Activated CD8-positive, alpha-beta memory T cell treated with anti-CD3 and anti-CD28 coated beads for 24 hours (primary cell): ENCODE measurements around the gene BLOC1S2.
"Not testable (repeated sequence)": the region's sequence is repeated elsewhere in the genome, so short reads cannot be mapped to it uniquely, and the experiment has no call there.

Experiments used
- DNase-seq: peaks from one replicate; pipeline ENCODE4 v3.0.0-alpha.2; 2020

BLOC1S2 gene

DNA sequence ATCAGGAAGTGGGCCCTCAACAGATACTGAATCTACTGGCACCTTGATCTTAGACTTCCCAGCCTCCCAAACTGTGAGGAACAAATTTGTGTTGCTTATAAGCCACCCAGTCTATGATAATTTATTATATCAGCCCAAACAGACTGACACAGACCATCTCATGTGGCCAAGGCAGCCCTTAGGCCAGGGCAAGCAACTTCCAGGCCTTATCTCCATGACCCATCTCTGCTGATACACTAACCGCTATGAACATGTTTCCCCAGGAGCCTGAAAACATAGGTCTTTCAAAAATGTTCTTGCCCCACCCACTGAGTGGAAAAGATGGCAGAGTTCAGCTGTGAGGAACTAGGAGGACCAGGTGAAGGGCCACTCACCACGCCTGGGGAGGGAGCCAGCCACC lies 3.2 kb upstream of the BLOC1S2 start:
- DNase-seq: no peak

DNA sequence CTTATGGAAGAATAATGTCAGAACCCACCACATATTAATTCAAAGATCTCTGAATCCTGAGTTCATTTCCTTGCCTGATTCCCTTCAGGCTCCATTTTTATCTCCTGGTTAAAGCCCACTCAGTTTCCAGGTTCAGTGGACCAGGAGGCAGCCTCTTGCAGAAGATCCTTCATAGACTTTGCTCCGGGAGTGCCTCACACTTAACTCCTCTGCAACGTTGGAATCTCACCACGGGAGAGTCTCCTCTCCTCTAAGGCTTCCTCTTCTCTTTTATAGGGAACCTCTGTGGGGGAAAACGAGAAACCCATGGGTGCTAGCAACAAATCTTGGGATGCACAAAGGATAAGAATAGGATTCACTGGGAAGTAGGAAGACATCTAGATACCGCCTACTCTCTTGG lies 1.7 kb upstream of the BLOC1S2 start:
- DNase-seq: no peak

DNA sequence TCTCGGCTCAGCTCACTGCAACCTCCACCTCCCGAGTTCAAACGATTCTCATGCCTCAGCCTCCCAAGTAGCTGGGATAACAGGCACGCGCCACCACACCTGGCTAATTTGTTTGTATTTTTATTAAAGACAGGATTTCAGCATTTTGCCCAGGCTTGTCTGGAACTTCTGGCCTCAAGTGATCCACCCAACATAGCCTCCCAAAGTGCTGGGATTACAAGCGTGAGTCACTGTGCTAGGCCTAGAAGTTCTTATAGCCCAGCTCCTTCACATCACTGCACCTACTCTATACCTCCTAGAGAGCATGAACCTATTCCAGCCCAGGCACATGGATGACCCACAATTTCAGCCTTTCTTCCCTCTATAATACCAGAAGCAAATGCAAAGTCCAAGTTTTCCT lies 1.3 kb upstream of the BLOC1S2 start:
- no peak for DNase-seq

DNA sequence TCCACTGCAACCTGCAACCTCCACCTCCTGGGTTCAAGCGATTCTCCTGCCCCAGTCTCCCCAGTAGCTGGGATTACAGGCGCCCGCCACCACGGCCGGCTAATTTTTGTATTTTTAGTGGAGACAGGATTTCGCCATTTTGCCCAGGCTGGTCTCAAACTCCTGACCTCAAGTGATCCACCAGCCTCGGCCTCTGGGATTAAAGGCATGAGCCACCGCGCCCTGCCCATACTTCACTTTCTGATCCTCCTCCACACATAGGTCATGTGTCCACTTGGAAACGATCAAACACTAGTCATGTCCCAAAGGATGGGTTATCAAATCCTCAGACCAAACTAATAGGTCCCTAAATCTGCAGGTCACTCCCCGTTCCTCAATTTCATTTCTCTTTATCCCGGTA lies 1.2 kb downstream of the BLOC1S2 start:
- not testable (repeated sequence) for DNase-seq

GRCh38 chr10:100282907-100283306 lies 3.6 kb downstream of the BLOC1S2 start:
- DNase-seq: no peak

DNA sequence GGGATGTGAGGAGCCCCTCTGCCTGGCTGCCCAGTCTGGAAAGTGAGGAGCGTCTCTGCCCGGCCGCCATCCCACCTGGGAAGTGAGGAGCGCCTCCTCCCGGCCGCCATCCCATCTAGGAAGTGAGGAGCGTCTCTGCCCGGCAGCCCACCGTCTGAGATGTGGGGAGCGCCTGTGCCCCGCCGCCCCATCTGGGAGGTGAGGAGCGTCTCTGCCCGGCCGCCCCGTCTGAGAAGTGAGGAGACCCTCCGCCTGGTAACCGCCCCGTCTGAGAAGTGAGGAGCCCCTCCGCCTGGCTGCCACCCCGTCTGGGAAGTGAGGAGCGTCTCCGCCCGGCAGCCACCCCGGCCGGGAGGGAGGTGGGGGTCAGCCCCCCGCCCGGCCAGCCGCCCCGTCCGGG lies 9.5 kb downstream of the BLOC1S2 start:
- DNase-seq: not testable (repeated sequence)

- DNase-seq: peak; percentile 86
These were observed 19.0 kb downstream of the BLOC1S2 start, which contains the start of gene CWF19L1 for GRCh38 chr10:100267239-100268104. Gene CWF19L1, minus strand, starts transcription at chr10:100267638. Its CDS starts 45 bp downstream, at chr10:100267593.

- DNase-seq: no peak
These were observed 20.5 kb downstream of the BLOC1S2 start for GRCh38 chr10:100265821-100266485.

DNA sequence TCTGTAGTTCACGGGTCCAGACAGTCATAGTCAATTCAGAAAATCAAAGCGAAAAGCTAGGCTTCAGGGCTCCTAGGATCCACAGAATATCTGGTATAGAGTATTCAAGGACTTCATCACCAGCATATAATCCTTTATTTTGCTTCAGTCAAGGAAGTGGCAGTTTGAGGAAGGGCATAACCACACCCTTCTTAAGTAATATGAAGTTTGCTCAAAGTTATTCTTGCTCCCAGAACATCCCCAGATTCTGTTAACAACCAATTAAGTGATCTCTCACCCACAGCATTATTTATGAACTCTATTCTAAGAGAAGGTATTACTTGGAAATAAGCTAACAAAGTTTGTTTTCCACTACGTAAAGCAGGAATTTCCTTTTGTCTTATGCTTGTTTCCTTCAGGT lies 32.3 kb downstream of the BLOC1S2 start:
- no peak for DNase-seq

DNA sequence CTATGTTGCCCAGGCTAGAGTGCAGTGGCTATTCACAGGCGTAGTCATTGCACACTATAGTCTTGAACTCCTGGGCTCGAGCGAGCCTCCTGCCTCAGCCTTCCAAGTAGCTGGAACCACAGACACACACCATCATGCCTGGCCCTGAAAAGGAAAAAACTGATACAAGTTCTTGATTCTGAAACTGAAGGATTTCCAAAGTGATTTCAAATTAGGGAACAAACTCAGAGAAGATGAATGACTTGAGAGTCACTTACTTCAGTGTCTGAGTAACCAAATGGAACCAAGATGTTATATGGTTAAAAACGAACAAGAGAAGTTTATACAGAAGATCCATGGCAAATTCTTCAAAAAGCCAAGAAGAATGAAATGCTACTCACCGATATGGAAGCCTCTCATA lies 33.4 kb downstream of the BLOC1S2 start:
- no peak for DNase-seq

DNA sequence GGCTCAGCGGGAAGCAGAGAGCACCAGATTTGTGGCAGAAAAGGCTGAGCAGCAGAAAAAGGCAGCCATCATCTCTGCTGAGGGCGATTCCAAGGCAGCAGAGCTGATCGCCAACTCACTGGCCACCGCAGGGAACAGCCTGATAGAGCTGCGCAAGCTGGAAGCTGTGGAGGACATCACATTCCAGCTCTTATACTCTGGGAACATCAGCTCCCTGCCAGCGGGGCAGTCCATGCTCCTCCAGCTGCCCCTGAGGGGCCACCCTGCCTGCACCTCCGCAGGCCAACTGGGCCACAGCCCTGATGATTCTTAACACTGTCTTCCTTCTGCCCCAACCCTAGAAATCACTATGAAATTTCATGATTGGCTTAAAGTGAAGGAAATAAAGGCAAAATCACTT lies 37.7 kb downstream of the BLOC1S2 start:
- no peak for DNase-seq

- no peak for DNase-seq
These were observed 40.8 kb downstream of the BLOC1S2 start for GRCh38 chr10:100245484-100246220.

DNA sequence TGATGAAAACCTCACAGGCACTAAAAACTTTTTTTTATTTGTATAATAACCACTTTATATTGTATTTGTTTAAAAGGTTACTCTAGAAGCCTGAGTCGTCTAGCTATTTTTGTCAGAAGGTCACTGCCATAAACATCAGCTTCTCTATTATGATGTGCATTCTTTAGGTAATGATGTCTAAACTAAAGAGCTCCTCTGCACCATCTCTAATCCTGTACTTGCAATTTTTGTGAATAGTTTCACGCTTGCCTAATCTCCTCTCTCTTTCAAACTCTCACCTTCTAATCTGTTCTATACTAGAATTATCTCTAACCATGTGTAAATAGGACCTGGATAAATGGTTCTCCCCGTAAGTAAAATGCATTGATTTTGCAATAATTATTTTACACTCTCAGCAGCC lies 46.6 kb downstream of the BLOC1S2 start:
- no peak for DNase-seq

GRCh38 chr10:100238429-100238828 lies 48.1 kb downstream of the BLOC1S2 start:
- no peak for DNase-seq

- DNase-seq: no peak
These were observed 54.4 kb downstream of the BLOC1S2 start for GRCh38 chr10:100232101-100232500.

DNA sequence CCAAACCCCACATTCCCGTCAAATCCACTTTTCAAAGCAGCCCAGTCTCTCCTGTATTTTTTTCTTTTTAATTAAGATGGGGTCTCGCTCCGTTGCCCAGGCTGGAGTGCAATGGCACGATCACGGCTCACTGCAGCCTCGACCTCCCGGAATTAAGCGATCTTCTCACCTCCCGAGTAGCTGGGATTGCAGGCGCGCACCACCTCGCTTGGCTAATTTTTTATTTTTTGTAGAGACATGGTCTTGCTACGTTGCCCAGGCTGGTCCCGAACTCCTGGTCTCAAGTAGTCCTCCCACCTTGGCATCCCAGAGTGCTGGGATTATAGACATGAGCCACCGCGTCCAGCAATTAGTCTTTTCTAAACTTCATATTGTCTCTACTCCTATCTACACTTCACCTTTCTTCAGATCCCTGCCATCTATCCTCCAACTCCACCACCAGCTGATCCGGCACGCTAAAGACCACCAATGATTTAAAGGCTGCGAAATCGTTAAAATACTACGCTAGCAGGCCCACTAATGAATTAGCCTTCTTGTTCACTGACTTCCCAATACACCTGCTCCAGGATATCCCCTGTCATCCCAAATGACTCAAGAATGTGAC lies 56.6 kb downstream of the BLOC1S2 start:
- DNase-seq: no peak

DNA sequence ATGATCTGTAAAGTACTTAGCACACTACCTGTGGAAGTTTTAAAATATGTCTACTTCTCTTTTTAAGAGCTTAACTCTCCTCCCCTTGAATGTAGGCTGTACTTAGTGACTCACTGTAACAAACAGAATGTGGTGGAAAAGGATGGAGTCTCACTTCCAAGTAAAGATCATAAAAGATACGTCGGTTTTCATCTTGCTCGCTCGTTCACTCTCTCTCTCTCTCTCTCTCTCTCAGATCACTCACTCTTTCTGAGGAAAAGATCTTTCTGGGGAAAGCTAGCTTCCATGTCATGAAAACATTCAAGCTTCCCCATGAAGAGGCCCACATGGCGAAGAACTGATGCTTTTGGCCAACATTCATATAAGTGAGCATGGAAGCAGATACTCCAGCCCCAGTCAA lies 62.6 kb downstream of the BLOC1S2 start:
- no peak for DNase-seq
